ENCODE measurements around the gene SLMAP.

DNA sequence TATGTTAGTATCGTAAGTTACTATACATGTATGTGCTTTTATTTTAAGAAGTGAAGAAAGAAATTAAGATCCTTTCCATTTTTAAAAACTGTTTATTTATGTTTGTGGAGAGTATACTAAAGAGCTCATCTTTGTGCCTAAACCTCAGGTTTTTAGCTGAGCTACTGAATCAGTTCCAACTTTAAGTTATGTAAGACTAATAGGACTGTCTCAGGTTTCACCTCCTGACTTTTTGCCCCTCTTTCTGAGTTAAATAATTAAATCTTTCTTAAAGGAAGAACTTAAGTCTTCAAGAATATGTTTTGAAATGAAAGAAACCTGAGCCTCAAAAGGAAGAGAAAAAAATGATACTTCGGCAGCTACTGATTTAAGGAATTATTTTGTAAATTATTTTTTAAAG lies 2.6 kb downstream of the SLMAP start:
- TF ChIP-seq, protein P1, sequence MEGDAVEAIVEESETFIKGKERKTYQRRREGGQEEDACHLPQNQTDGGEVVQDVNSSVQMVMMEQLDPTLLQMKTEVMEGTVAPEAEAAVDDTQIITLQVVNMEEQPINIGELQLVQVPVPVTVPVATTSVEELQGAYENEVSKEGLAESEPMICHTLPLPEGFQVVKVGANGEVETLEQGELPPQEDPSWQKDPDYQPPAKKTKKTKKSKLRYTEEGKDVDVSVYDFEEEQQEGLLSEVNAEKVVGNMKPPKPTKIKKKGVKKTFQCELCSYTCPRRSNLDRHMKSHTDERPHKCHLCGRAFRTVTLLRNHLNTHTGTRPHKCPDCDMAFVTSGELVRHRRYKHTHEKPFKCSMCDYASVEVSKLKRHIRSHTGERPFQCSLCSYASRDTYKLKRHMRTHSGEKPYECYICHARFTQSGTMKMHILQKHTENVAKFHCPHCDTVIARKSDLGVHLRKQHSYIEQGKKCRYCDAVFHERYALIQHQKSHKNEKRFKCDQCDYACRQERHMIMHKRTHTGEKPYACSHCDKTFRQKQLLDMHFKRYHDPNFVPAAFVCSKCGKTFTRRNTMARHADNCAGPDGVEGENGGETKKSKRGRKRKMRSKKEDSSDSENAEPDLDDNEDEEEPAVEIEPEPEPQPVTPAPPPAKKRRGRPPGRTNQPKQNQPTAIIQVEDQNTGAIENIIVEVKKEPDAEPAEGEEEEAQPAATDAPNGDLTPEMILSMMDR (IDR thresholded peaks at IDR 0.05 in 4 of 5, conservative IDR thresholded peaks at IDR 0.05 in 1 of 5) = no peak
- no peak for TF ChIP-seq POLR2A (IDR thresholded peaks at IDR 0.05)
